Posterior cingulate gyrus (tissue), 11 donors: ENCODE measurements around the gene TM2D3.
"Not testable (repeated sequence)": the region's sequence is repeated elsewhere in the genome, so short reads cannot be mapped to it uniquely, and the experiment has no call there.

ENCODE experiments used
- DNase-seq, 10 donors: peaks; one replicate each; pipeline versions ENCODE4 v3.0.0 to v3.0.0-alpha.2; 2020 to 2021; ENCODE audit warnings: mixed read lengths in 3 of 10
- intact Hi-C: fragments of 100-400 bp; cut with DNase I; formaldehyde crosslinking; loops from one replicate; pipeline ENCODE4 v1.15.1; 2023

The TM2D3 gene

GRCh38 chr15:101626729-101627128 is 25.5 kb downstream of the TM2D3 start:
- DNase-seq, intact Hi-C loops: not testable (repeated sequence)

- intact Hi-C loops, result no loop called here
These were observed 26.2 kb downstream of the TM2D3 start for GRCh38 chr15:101625980-101626379.

GRCh38 chr15:101625184-101625583 is 27.0 kb downstream of the TM2D3 start:
- intact Hi-C loops, result no loop called here
- DNase-seq, result no peak

More at GRCh38 chr15:101625980-101626379, 26.2 kb downstream of the TM2D3 start:
- DNase-seq, result no peak

GRCh38 chr15:101623367-101624304 is 28.5 kb downstream of the TM2D3 start:
- DNase-seq, result no peak
- intact Hi-C loops, result no loop called here

GRCh38 chr15:101621961-101622360 is 30.2 kb downstream of the TM2D3 start:
- intact Hi-C loops, result no loop called here
- peak in 1 of 10 donors; percentile 52 for DNase-seq

GRCh38 chr15:101620671-101621070 is 31.5 kb downstream of the TM2D3 start:
- intact Hi-C loops, result no loop called here

GRCh38 chr15:101619615-101619865 is 32.6 kb downstream of the TM2D3 start:
- DNase-seq, result no peak
- intact Hi-C loops, result no loop called here

More at GRCh38 chr15:101620671-101621070, 31.5 kb downstream of the TM2D3 start:
- DNase-seq, result peak in 1 of 10 donors; percentile 46

GRCh38 chr15:101618851-101619614 is 33.1 kb downstream of the TM2D3 start:
- DNase-seq, result peak in 1 of 10 donors; percentile 70
- intact Hi-C loops, result no loop called here

GRCh38 chr15:101618076-101618475 is 34.1 kb downstream of the TM2D3 start:
- intact Hi-C loops, result no loop called here
- DNase-seq, result peak in 1 of 10 donors; percentile 70

- peak in 1 of 10 donors; percentile 71 for DNase-seq
- intact Hi-C loops, result no loop called here
These were observed 34.7 kb downstream of the TM2D3 start for GRCh38 chr15:101617390-101617965.

- intact Hi-C loops, result no loop called here
- DNase-seq, result peak in 2 of 10 donors; percentile 41 to 85
These were observed 36.0 kb downstream of the TM2D3 start for GRCh38 chr15:101615986-101616848.

- intact Hi-C loops, result no loop called here
- peak in 1 of 10 donors; percentile 62 for DNase-seq
These were observed 36.7 kb downstream of the TM2D3 start for GRCh38 chr15:101615414-101615985.

- DNase-seq, result peak in 1 of 10 donors; percentile 73
- intact Hi-C loops, result no loop called here
These were observed 37.4 kb downstream of the TM2D3 start for GRCh38 chr15:101614761-101615160.

GRCh38 chr15:101614001-101614585 is 38.1 kb downstream of the TM2D3 start:
- intact Hi-C loops, result no loop called here
- DNase-seq, result peak in 1 of 10 donors; percentile 57

GRCh38 chr15:101613130-101614000 is 38.8 kb downstream of the TM2D3 start:
- intact Hi-C loops, result no loop called here
- DNase-seq, result peak in 7 of 10 donors; percentile 39 to 91 (median 60)

GRCh38 chr15:101612676-101613075 is 39.5 kb downstream of the TM2D3 start:
- intact Hi-C loops, result no loop called here
- peak in 1 of 10 donors; percentile 70 for DNase-seq

- intact Hi-C loops, result no loop called here
- peak in 1 of 10 donors; percentile 25 for DNase-seq
These were observed 40.4 kb downstream of the TM2D3 start for GRCh38 chr15:101611580-101612299.

GRCh38 chr15:101611007-101611406 is 41.2 kb downstream of the TM2D3 start:
- intact Hi-C loops, result no loop called here
- peak in 1 of 10 donors; percentile 67 for DNase-seq
